NCI-H345 (cell line): ENCODE measurements around the gene FAM111A.

ENCODE experiments used
- DNase-seq: peaks from one replicate; lab custom pipeline; 2025; lab: John Stamatoyannopoulos, UW

FAM111A gene

GRCh38 chr11:59200423-59200746 lies 57.7 kb downstream of the FAM111A start:
- no peak for DNase-seq

GRCh38 chr11:59201353-59201752 lies 58.7 kb downstream of the FAM111A start:
- no peak for DNase-seq
